ENCODE results near the gene KCNJ15. TPM values are rescaled to one million over a fixed set of nuclear protein-coding genes. Genes with fewer than 3 reads are reported as not detected.

The KCNJ15 gene
- total RNA-seq, 1 donor from 2014 or later: 2.2 TPM

- H3K27ac ChIP-seq (ENCODE audit: low read depth, low read length): no peak overlapping the region
- Mint-ChIP-seq H3K36me3 (ENCODE audit: low read depth, unreplicated experiment) (no peaks in the 10 kb centered on the region), H3K27me3 (ENCODE audit: low read depth, unreplicated experiment) (no peaks in the 10 kb centered on the region), H3K27ac (ENCODE audit: unreplicated experiment) (no peak overlapping the region), H3K4me1 (ENCODE audit: low read depth, unreplicated experiment) (peaks cover 36% of the 10 kb centered on the region), H3K4me3 (ENCODE audit: unreplicated experiment) (no peak overlapping the region), H3K9me3 (ENCODE audit: unreplicated experiment) (peaks cover 8% of the 10 kb centered on the region)
- no peaks in the 10 kb centered on the region for H4K20me1 ChIP-seq (ENCODE audit: insufficient read depth, low read length)
- no peak overlapping the region for H2AFZ ChIP-seq (ENCODE audit: low read depth, low read length)
- no peaks in the 10 kb centered on the region for H3K79me2 ChIP-seq (ENCODE audit: insufficient read depth, low read length)
- FAIRE-seq (no peak), DNase-seq (ENCODE audit: low read depth) (no peak)
- H3K4me1 ChIP-seq (ENCODE audit: insufficient read depth, low read length): peaks cover 17% of the 10 kb centered on the region
- H3K4me2 ChIP-seq (ENCODE audit: low read length): no peak overlapping the region
- no peaks in the 10 kb centered on the region for H3K27me3 ChIP-seq (ENCODE audit: insufficient read depth, low read length)
- no peak overlapping the region for H3K4me3 ChIP-seq (ENCODE audit: insufficient read depth, low read depth, low read length)
- no peaks in the 10 kb centered on the region for H3K9me3 ChIP-seq (ENCODE audit: insufficient read depth, low read depth, low read length)
- H3K9ac ChIP-seq (ENCODE audit: low read length): no peak overlapping the region
- no peaks in the 10 kb centered on the region for H3K36me3 ChIP-seq (ENCODE audit: insufficient read depth, low read length)
- TF ChIP-seq EZH2 (IDR thresholded peaks at IDR 0.05; ENCODE audit: insufficient read depth, low read length): no peak
- TF ChIP-seq, protein P1, sequence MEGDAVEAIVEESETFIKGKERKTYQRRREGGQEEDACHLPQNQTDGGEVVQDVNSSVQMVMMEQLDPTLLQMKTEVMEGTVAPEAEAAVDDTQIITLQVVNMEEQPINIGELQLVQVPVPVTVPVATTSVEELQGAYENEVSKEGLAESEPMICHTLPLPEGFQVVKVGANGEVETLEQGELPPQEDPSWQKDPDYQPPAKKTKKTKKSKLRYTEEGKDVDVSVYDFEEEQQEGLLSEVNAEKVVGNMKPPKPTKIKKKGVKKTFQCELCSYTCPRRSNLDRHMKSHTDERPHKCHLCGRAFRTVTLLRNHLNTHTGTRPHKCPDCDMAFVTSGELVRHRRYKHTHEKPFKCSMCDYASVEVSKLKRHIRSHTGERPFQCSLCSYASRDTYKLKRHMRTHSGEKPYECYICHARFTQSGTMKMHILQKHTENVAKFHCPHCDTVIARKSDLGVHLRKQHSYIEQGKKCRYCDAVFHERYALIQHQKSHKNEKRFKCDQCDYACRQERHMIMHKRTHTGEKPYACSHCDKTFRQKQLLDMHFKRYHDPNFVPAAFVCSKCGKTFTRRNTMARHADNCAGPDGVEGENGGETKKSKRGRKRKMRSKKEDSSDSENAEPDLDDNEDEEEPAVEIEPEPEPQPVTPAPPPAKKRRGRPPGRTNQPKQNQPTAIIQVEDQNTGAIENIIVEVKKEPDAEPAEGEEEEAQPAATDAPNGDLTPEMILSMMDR (IDR thresholded peaks at IDR 0.05; ENCODE audit: insufficient read depth, low read depth, low read length): no peak
Measured at GRCh38 chr21:38273745-38274542, 17.2 kb downstream of the KCNJ15 start.

DNA sequence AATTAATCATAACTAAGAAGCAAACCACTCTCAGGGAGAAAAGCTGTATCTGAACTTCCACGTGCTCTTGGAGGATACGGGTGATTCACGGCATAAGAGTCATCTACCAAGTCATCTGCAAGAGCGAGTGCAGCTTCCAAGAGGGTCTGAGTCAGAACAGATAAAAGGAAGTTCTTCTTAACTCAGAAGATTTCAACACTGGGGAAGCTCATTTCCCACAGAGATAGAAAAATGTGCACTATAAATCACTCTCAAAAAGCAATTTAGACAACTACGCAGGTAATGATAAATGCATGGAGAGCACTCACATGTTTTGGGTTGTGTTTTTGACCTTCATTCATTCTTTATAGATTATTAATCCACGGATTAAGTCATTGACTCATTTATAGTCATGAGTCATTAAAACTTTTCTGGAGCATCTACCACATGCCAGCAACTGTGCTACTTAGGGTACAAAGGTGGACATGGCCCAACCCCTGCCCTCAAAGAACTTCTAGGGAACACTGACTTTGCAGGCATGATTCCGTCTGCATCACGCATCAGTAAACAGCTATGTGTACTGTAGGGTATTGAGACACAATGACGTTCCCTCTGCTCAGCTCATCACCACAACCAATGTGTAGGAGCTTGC lies 20.8 kb downstream of the KCNJ15 start:
- Histone ChIP-seq H4K20me1 (ENCODE audit: insufficient read depth, low read length) (no peaks in the 10 kb centered on the region), H3K4me3 (ENCODE audit: insufficient read depth, low read depth, low read length) (no peak overlapping the region), H3K27me3 (ENCODE audit: insufficient read depth, low read length) (no peaks in the 10 kb centered on the region), H3K27ac (ENCODE audit: low read depth, low read length) (peak overlapping the region; percentile 91), H3K9me3 (ENCODE audit: insufficient read depth, low read depth, low read length) (no peaks in the 10 kb centered on the region), H3K4me1 (ENCODE audit: insufficient read depth, low read length) (peaks cover 17% of the 10 kb centered on the region), H3K9ac (ENCODE audit: low read length) (peak overlapping the region; percentile 61), H3K79me2 (ENCODE audit: insufficient read depth, low read length) (no peaks in the 10 kb centered on the region), H3K4me2 (ENCODE audit: low read length) (peak overlapping the region; percentile 45), H2AFZ (ENCODE audit: low read depth, low read length) (no peak overlapping the region), H3K36me3 (ENCODE audit: insufficient read depth, low read length) (no peaks in the 10 kb centered on the region)
- DNase-seq (ENCODE audit: low read depth) (peak; percentile 100), FAIRE-seq (peak; percentile 97)
- Mint-ChIP-seq H3K36me3 (ENCODE audit: low read depth, unreplicated experiment) (no peaks in the 10 kb centered on the region), H3K9me3 (ENCODE audit: unreplicated experiment) (peaks cover 6% of the 10 kb centered on the region), H3K27ac (ENCODE audit: unreplicated experiment) (peak overlapping the region; percentile 94), H3K4me1 (ENCODE audit: low read depth, unreplicated experiment) (peaks cover 29% of the 10 kb centered on the region), H3K4me3 (ENCODE audit: unreplicated experiment) (no peak overlapping the region), H3K27me3 (ENCODE audit: low read depth, unreplicated experiment) (no peaks in the 10 kb centered on the region)
- TF ChIP-seq EZH2 (IDR thresholded peaks at IDR 0.05; ENCODE audit: insufficient read depth, low read length): no peak
- TF ChIP-seq, protein P1 (IDR thresholded peaks at IDR 0.05; ENCODE audit: insufficient read depth, low read depth, low read length): no peak

Data from astrocyte (in vitro differentiated cells and primary cell).